ENCODE data around the gene CDH11. TPM values are rescaled to one million over a fixed set of nuclear protein-coding genes. Genes with fewer than 3 reads are reported as not detected.

Gene CDH11
- total RNA-seq, 1 donor from 2014 or later = 22.9 TPM

DNA sequence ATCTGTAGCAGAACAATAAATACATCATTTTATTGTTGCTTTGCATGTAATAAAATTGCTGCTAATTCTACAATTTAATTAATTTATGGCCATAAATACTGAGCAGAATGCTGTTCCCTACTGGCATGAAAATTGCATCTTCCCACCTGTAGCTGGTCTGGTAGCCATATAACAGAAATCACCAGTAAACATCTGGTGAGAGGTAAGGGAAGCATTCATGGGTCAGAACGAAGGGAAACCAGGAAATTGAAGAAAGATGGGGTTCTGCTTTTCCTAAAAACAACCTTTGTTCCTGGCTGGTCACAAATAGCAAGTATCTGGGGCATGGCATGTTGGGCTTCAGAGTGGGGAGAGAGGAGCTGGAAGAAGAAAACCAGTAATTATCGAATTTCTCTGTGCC, 128.4 kb downstream of the CDH11 start:
- TF ChIP-seq, protein P1, sequence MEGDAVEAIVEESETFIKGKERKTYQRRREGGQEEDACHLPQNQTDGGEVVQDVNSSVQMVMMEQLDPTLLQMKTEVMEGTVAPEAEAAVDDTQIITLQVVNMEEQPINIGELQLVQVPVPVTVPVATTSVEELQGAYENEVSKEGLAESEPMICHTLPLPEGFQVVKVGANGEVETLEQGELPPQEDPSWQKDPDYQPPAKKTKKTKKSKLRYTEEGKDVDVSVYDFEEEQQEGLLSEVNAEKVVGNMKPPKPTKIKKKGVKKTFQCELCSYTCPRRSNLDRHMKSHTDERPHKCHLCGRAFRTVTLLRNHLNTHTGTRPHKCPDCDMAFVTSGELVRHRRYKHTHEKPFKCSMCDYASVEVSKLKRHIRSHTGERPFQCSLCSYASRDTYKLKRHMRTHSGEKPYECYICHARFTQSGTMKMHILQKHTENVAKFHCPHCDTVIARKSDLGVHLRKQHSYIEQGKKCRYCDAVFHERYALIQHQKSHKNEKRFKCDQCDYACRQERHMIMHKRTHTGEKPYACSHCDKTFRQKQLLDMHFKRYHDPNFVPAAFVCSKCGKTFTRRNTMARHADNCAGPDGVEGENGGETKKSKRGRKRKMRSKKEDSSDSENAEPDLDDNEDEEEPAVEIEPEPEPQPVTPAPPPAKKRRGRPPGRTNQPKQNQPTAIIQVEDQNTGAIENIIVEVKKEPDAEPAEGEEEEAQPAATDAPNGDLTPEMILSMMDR (conservative IDR thresholded peaks at IDR 0.05; ENCODE audit: low read depth, low read length) = no peak

DNA sequence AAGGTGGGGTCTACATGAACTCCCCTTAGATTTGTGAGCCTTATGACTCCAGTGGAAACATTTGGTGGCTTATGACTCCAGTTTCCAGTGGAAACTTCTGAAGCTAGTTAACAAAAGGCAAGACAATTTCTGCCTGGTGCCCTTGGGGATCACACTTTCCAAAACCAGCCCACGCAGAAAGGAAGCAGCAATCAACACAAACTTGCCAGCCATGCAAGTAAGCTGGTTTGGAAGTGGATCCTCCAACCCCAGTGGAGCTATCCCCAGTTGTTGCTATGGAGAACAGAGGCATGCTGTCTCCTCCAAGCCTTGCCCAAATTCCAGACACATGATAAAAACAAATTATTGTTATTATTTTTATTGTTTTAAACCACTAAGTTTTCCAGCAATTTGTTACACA, 130.9 kb downstream of the CDH11 start:
- TF ChIP-seq, protein P1 (conservative IDR thresholded peaks at IDR 0.05; ENCODE audit: low read depth, low read length) = no peak
- no peak for DNase-seq (ENCODE audit: low read depth)
- no peak overlapping the region for H3K4me3 ChIP-seq (ENCODE audit: low read depth, low read length)

More for the DNA sequence above, 128.4 kb downstream of the CDH11 start:
- no peak for DNase-seq (ENCODE audit: low read depth)
- H3K4me3 ChIP-seq (ENCODE audit: low read depth, low read length) = no peak overlapping the region

DNA sequence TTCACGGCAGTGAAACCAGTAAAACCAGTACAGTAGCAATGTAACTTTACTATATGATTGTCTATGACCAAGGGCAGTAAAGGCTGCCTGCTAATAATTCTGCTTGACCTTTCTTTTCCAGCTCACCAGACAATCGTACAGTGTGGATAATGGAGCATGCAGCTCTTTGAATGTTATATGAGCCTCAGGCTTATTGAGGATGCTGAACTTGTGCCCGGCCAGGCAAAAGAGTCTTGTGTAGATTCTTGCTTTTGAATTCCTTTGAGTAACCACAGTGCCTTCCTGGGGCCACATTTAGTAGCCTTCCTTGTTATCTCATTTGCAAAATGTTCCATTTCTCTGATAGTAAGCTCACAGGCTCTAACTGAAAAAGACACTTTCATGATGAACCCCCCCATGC, 131.8 kb downstream of the CDH11 start:
- TF ChIP-seq, protein P1 (conservative IDR thresholded peaks at IDR 0.05; ENCODE audit: low read depth, low read length) = no peak
- H3K4me3 ChIP-seq (ENCODE audit: low read depth, low read length) = no peak overlapping the region
- no peak for DNase-seq (ENCODE audit: low read depth)

DNA sequence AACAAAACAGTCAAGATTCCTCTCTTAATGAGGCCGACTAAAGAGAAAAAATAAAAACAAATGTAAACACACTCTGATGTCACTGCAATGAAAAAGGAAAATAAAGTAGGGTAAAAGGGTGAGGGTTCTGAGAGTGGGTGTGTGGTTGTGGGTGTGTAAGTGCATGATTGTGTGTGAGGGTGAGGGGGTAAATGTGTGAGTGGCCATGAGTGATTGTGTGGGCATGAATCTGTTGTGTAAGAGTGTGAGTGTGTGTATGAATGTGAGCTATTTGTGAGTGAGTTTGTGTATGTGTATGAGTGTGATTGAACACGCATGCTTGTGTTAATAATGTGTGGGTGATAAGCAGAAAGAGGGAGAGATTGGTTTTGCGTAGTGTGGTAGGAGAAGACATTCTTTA, 132.8 kb downstream of the CDH11 start:
- DNase-seq (ENCODE audit: low read depth) = no peak
- TF ChIP-seq, protein P1 (conservative IDR thresholded peaks at IDR 0.05; ENCODE audit: low read depth, low read length) = no peak
- H3K4me3 ChIP-seq (ENCODE audit: low read depth, low read length) = no peak overlapping the region

DNA sequence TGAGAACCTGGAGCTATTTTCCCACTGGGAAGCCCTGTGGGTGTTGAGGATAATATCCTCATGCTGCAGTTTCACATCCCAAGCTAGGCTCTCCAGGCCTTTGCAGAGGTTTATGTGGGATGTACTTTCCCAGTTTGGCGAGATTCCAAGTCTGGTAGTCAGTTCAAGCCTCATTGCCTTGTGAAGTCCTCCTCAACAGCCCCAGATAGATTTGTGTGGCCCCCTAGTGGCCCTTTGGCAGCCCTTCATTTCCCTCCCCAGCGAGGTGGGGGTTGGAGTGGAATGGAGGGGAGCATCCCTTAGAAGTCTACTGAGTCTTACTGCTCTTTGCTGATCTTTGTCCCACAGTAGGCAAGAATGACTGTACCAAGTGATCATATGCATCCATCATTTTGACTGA, 137.9 kb downstream of the CDH11 start:
- TF ChIP-seq, protein P1 (conservative IDR thresholded peaks at IDR 0.05; ENCODE audit: low read depth, low read length) = peak; percentile 69
- DNase-seq (ENCODE audit: low read depth) = peak; percentile 12
- H3K4me3 ChIP-seq (ENCODE audit: low read depth, low read length) = no peak overlapping the region

DNA sequence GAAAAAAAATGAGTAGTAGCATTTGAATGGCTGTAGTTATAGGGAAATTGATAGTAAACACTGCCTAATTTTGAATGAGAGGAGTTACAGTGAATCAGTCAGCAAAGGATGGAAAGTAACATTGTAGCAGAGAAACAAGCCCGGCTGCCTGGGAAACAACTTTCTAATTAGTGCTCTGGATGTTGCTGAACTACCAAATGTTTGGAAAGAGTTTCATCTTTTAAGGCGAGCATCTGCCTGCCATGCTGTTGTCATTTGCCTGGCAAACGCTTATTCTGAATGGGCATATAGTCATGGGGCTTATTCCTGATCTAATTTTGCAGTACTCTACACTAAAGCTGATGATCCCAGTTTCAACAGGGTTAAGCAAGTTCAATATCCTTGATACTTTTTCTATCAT, 138.6 kb downstream of the CDH11 start:
- no peak for DNase-seq (ENCODE audit: low read depth)

DNA sequence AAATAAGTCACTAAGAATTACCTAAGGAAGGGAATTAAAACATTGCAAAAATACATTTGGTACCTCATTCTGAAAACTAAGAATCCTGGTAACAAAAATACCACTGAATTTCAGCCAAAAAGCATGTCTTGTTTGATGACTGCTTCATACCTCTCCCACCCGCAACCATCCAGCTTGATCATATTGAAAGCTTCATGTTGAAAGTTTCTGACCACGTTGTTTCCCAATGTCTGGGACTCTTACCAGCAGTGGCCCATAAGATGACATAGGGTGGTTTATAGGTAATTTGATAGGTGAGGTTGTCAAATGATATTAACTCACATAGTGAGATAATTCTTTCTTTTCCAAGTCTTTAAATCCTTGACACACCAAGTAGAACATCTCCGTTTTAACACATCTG, 139.3 kb downstream of the CDH11 start:
- DNase-seq (ENCODE audit: low read depth) = no peak
- H3K4me3 ChIP-seq (ENCODE audit: low read depth, low read length) = no peak overlapping the region
- TF ChIP-seq, protein P1 (conservative IDR thresholded peaks at IDR 0.05; ENCODE audit: low read depth, low read length) = no peak

More for the DNA sequence above, 138.6 kb downstream of the CDH11 start:
- H3K4me3 ChIP-seq (ENCODE audit: low read depth, low read length) = no peak overlapping the region
- TF ChIP-seq, protein P1 (conservative IDR thresholded peaks at IDR 0.05; ENCODE audit: low read depth, low read length) = no peak

Measured in epithelial cell of proximal tubule (primary cell).